Lower lobe of right lung (tissue), 2 donors: ENCODE data around the gene VSTM1. TPM values are rescaled to one million over a fixed set of nuclear protein-coding genes. Genes with fewer than 3 reads are reported as not detected.

Experiments used
- ATAC-seq, 2 donors: fragments of 200-7000 bp; cut with Tn5 transposase; one replicate each; pipeline ENCODE4 v1.9.1; 2020 to 2022; ENCODE audit warnings: mild to moderate bottlenecking in 2 of 2, moderate library complexity in 2 of 2
- DNase-seq: peaks from one replicate; pipeline ENCODE4 v3.0.0-alpha.2; 2020
- H3K27ac ChIP-seq: fragments of 200-600 bp; one replicate; pipeline ENCODE4 v1.8.0; 2022
- H3K27me3 ChIP-seq: fragments of 200-600 bp; one replicate; pipeline ENCODE4 v1.8.0; 2022; ENCODE audit warnings: low read depth
- H3K36me3 ChIP-seq: fragments of 200-600 bp; one replicate; pipeline ENCODE4 v1.8.0; 2022; ENCODE audit warnings: mild to moderate bottlenecking
- H3K4me1 ChIP-seq: fragments of 200-600 bp; one replicate; pipeline ENCODE4 v1.8.0; 2022
- H3K4me3 ChIP-seq: fragments of 200-600 bp; one replicate; pipeline ENCODE4 v1.8.0; 2022; ENCODE audit warnings: mild to moderate bottlenecking
- H3K9me3 ChIP-seq: fragments of 200-600 bp; one replicate; pipeline ENCODE4 v1.8.0; 2022
- CTCF ChIP-seq: fragments of 200-600 bp; IDR thresholded peaks from one replicate; pipeline ENCODE4 v1.8.0; 2022; ENCODE audit warnings: antibody characterized with exemption, mild to moderate bottlenecking
- intact Hi-C: fragments of 100-400 bp; cut with DNase I; formaldehyde crosslinking; loops from one replicate; pipeline ENCODE4 v1.11.0; 2022
- total RNA-seq: library from RNA; stranded (reverse); fragmentation: NEBNext Ultra II Directional; extraction: Animal tissue kit (Norgen Biotek cat#: 25700); gene quantifications from one replicate; pipeline ENCODE4 v1.2.1, GENCODE V29; 2021
- donor health status: DM: no; HTN: yes; CAD: no; lungs with severe emphysema.

Gene VSTM1
- total RNA-seq, 1 donor from 2014 or later, result 1.7 TPM

- H3K27me3 ChIP-seq, result peaks cover 47% of the 10 kb centered on the region
- no peak for ATAC-seq
- no peaks in the 10 kb centered on the region for H3K4me1 ChIP-seq
- H3K4me3 ChIP-seq, result no peak overlapping the region
- no peak for TF ChIP-seq CTCF
- H3K9me3 ChIP-seq, result no peaks in the 10 kb centered on the region
- H3K36me3 ChIP-seq, result no peaks in the 10 kb centered on the region
- DNase-seq, result no peak
- no peak overlapping the region for H3K27ac ChIP-seq
- intact Hi-C loops, result no loop called here
These were observed 54.3 kb downstream of the VSTM1 start for GRCh38 chr19:54009440-54009839.

- no peak for DNase-seq
These were observed 61.0 kb downstream of the VSTM1 start for GRCh38 chr19:54002495-54003315.

GRCh38 chr19:54001496-54001895, 62.2 kb downstream of the VSTM1 start:
- no peaks in the 10 kb centered on the region for H3K4me1 ChIP-seq
- no peak overlapping the region for H3K27ac ChIP-seq
- intact Hi-C loops, result no loop called here
- peaks cover 33% of the 10 kb centered on the region for H3K27me3 ChIP-seq
- H3K36me3 ChIP-seq, result no peaks in the 10 kb centered on the region
- DNase-seq (no peak), ATAC-seq (no peak)
- no peak overlapping the region for H3K4me3 ChIP-seq
- TF ChIP-seq CTCF, result no peak
- H3K9me3 ChIP-seq, result no peaks in the 10 kb centered on the region

More at GRCh38 chr19:54002495-54003315, 61.0 kb downstream of the VSTM1 start:
- no peak overlapping the region for H3K27ac ChIP-seq
- H3K27me3 ChIP-seq, result peaks cover 36% of the 10 kb centered on the region
- H3K4me1 ChIP-seq, result no peaks in the 10 kb centered on the region
- intact Hi-C loops, result no loop called here
- H3K9me3 ChIP-seq, result no peaks in the 10 kb centered on the region
- H3K36me3 ChIP-seq, result no peaks in the 10 kb centered on the region
- H3K4me3 ChIP-seq, result no peak overlapping the region
- ATAC-seq, result no peak
- no peak for TF ChIP-seq CTCF

DNA sequence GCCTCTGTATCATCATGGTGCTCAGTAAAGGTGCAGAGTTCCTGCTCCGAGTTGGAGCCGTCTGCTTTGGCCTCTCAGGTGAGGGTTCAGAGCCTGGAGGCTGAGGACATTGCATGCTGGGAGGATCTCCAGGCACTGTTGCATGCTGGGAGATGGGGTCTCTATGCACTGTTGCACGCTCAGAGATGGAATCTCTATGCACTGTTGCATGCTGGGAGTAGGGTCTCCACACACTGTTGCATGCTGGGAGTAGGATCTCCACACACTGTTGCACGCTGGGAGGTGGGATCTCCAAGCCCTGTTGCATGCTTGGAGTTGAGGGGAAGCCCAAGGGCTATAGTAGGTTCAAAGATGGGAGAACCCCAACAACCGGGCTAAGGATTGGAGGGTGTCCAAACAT, 64.0 kb downstream of the VSTM1 start:
- DNase-seq (no peak), ATAC-seq (no peak)
- intact Hi-C loops, result no loop called here
- no peak for TF ChIP-seq CTCF
- peaks cover 41% of the 10 kb centered on the region for H3K27me3 ChIP-seq
- no peaks in the 10 kb centered on the region for H3K36me3 ChIP-seq
- H3K4me3 ChIP-seq, result no peak overlapping the region
- H3K27ac ChIP-seq, result no peak overlapping the region
- no peaks in the 10 kb centered on the region for H3K9me3 ChIP-seq
- no peaks in the 10 kb centered on the region for H3K4me1 ChIP-seq

- peaks cover 52% of the 10 kb centered on the region for H3K27me3 ChIP-seq
- H3K36me3 ChIP-seq, result no peaks in the 10 kb centered on the region
- no peak overlapping the region for H3K27ac ChIP-seq
- no peaks in the 10 kb centered on the region for H3K4me1 ChIP-seq
- no peak overlapping the region for H3K4me3 ChIP-seq
- TF ChIP-seq CTCF, result no peak
- DNase-seq (no peak), ATAC-seq (no peak)
- intact Hi-C loops, result no loop called here
- H3K9me3 ChIP-seq, result no peaks in the 10 kb centered on the region
These were observed 65.5 kb downstream of the VSTM1 start for GRCh38 chr19:53998223-53998622.
